ENCODE measurements around the gene DNHD1. TPM values are rescaled to one million over a fixed set of nuclear protein-coding genes. Genes with fewer than 3 reads are reported as not detected.

The DNHD1 gene
- total RNA-seq, 1 experiment from 2014 or later: 11.5 TPM

DNA sequence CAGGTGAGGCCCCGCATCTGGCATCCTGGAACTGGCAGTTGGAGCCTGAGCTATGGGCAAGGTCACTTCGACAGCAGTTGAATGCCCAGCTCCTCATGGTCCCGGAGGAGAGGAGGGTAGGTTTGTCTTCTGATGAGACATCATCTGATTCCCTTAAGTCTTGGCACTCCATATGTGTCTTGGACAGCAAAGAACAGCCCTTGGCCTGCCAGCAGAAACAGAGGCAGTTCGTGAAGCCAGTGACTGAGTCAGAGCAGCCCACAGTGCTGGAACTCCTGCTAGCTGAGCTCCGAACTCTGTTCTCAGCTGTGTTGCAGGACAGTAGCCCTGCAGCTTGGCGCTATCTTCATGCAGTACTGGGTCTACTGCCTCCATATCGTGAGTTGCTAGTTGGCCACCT is 1.0 kb downstream of the DNHD1 start (continued):
- TF ChIP-seq, protein P1, sequence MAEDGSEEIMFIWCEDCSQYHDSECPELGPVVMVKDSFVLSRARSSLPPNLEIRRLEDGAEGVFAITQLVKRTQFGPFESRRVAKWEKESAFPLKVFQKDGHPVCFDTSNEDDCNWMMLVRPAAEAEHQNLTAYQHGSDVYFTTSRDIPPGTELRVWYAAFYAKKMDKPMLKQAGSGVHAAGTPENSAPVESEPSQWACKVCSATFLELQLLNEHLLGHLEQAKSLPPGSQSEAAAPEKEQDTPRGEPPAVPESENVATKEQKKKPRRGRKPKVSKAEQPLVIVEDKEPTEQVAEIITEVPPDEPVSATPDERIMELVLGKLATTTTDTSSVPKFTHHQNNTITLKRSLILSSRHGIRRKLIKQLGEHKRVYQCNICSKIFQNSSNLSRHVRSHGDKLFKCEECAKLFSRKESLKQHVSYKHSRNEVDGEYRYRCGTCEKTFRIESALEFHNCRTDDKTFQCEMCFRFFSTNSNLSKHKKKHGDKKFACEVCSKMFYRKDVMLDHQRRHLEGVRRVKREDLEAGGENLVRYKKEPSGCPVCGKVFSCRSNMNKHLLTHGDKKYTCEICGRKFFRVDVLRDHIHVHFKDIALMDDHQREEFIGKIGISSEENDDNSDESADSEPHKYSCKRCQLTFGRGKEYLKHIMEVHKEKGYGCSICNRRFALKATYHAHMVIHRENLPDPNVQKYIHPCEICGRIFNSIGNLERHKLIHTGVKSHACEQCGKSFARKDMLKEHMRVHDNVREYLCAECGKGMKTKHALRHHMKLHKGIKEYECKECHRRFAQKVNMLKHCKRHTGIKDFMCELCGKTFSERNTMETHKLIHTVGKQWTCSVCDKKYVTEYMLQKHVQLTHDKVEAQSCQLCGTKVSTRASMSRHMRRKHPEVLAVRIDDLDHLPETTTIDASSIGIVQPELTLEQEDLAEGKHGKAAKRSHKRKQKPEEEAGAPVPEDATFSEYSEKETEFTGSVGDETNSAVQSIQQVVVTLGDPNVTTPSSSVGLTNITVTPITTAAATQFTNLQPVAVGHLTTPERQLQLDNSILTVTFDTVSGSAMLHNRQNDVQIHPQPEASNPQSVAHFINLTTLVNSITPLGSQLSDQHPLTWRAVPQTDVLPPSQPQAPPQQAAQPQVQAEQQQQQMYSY (CRISPR knock-in tag; IDR thresholded peaks at IDR 0.05): no peak
- no peak for TF ChIP-seq IRF1 (CRISPR knock-in tag; IDR thresholded peaks at IDR 0.05)
- TF ChIP-seq ELF4 (CRISPR knock-in tag; IDR thresholded peaks at IDR 0.05; ENCODE audit: low read depth): no peak
- no peak for TF ChIP-seq NR2C2 (CRISPR knock-in tag; IDR thresholded peaks at IDR 0.05)
- TF ChIP-seq SMAD3 (CRISPR knock-in tag; IDR thresholded peaks at IDR 0.05; ENCODE audit: borderline replicate concordance): no peak
- TF ChIP-seq TP53 (CRISPR knock-in tag; IDR thresholded peaks at IDR 0.05): no peak

DNA sequence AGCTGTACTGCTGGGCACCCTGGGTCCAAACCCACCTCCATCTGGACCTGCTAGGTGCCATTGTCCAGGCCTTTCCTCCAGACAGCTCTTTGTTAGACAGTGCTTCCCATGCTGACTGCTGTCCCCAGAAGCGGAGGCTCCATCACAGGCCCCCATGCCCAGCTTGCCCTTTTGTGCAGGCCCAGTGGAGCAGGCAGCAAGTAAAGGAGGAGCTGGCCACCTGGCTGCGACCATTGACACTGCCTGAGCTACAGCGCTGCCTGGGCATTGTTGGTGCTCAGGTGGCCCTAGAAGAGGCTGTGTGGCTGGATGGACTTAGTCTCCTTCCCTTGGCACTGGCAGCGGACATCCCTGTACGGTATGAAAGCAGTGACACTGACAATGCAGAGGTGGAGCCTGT is 1.5 kb downstream of the DNHD1 start:
- ChIA-PET CTCF (interaction anchor here (1.4 to 3.8 kb wide), 6 partner anchors 29 to 135 kb away, joined by 3 to 29 read pairs (median 10); no protein-coding TSS in a partner anchor), POLR2A (no interaction called here)
- Mint-ChIP-seq H3K27me3 (ENCODE audit: low read depth) (no peaks in the 10 kb centered on the region), H3K4me1 (peaks cover 9% of the 10 kb centered on the region), H3K9me3 (no peaks in the 10 kb centered on the region), H3K36me3 (0 out of 2 replicates have a peak, but pooled peaks cover 2% of the 10 kb centered on the region), H3K4me3 (no peak overlapping the region), H3K27ac (no peak overlapping the region)
- DNase-seq (ENCODE audit: low spot score) (no peak), ATAC-seq (no peak)
- TF ChIP-seq CDX4 (CRISPR knock-in tag; IDR thresholded peaks at IDR 0.05; ENCODE audit: borderline replicate concordance) (no peak), ZNF317 (CRISPR knock-in tag; IDR thresholded peaks at IDR 0.05; ENCODE audit: borderline replicate concordance, low read depth) (no peak)

GRCh38 chr11:6502382-6502781 is 5.3 kb downstream of the DNHD1 start:
- Mint-ChIP-seq H3K36me3 (no peaks in the 10 kb centered on the region), H3K27me3 (ENCODE audit: low read depth) (no peaks in the 10 kb centered on the region), H3K4me1 (peaks cover 3% of the 10 kb centered on the region), H3K9me3 (no peaks in the 10 kb centered on the region), H3K27ac (no peak overlapping the region), H3K4me3 (no peak overlapping the region)
- DNase-seq (ENCODE audit: low spot score) (no peak), ATAC-seq (no peak)
- CTCF ChIA-PET: interaction anchor here (2.2 kb wide), 1 partner anchor 123 kb away, joined by 6 read pairs; no protein-coding TSS in a partner anchor
- POLR2A ChIA-PET: no interaction called here
- TF ChIP-seq TCF7 (CRISPR knock-in tag; IDR thresholded peaks at IDR 0.05; ENCODE audit: low read depth): no peak
- TF ChIP-seq ARID4B (CRISPR knock-in tag; IDR thresholded peaks at IDR 0.05; ENCODE audit: borderline replicate concordance): no peak
- TF ChIP-seq ZNF416 (CRISPR knock-in tag; IDR thresholded peaks at IDR 0.05): no peak
- no peak for TF ChIP-seq E2F5 (CRISPR knock-in tag; IDR thresholded peaks at IDR 0.05)
- TF ChIP-seq SOX15 (CRISPR knock-in tag; IDR thresholded peaks at IDR 0.05): no peak
- no peak for TF ChIP-seq CBFB (CRISPR knock-in tag; IDR thresholded peaks at IDR 0.05; ENCODE audit: low read depth)
- no peak for TF ChIP-seq ZMAT4 (CRISPR knock-in tag; IDR thresholded peaks at IDR 0.05)
- no peak for TF ChIP-seq ZNF219 (CRISPR knock-in tag; IDR thresholded peaks at IDR 0.05; ENCODE audit: borderline replicate concordance)
- TF ChIP-seq TEAD4 (CRISPR knock-in tag; IDR thresholded peaks at IDR 0.05): no peak
- no peak for TF ChIP-seq NFE2L1 (CRISPR knock-in tag; IDR thresholded peaks at IDR 0.05)
- no peak for TF ChIP-seq KAT7 (CRISPR knock-in tag; IDR thresholded peaks at IDR 0.05; ENCODE audit: borderline replicate concordance)
- TF ChIP-seq ZBTB21 (CRISPR knock-in tag; IDR thresholded peaks at IDR 0.05; ENCODE audit: borderline replicate concordance): no peak
